NCI-H1105 treated with DMSO at 0.1 percent for 48 hours (cell line): Measurements from ENCODE around the gene PPP1R9B.
A peak's percentile ranks its signal among the peaks of the same experiment; 100 is the strongest.

Source experiments
- DNase-seq: peaks from one replicate; lab custom pipeline; 2025; lab: John Stamatoyannopoulos, UW

Gene PPP1R9B

DNA sequence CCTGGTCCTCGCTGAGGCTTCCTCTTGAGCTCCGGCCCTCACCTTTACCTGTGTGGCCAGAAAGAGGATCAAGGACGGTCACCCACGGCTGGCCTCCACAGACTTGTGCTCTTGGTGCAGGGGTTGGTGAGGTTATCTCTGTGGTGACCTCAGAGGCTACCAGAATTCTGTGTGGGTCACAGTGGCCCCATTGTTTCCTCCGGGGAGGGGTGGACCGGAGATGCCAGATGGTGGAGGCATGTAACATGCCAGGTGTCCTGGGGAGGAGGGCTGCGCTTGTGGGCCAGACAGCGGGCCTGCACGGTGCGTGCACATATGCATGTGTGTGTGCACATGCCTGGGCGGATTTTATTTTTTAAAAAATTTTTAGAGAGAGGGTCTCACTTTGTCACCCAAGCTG, 21.7 kb upstream of the PPP1R9B start:
- no peak for DNase-seq

DNA sequence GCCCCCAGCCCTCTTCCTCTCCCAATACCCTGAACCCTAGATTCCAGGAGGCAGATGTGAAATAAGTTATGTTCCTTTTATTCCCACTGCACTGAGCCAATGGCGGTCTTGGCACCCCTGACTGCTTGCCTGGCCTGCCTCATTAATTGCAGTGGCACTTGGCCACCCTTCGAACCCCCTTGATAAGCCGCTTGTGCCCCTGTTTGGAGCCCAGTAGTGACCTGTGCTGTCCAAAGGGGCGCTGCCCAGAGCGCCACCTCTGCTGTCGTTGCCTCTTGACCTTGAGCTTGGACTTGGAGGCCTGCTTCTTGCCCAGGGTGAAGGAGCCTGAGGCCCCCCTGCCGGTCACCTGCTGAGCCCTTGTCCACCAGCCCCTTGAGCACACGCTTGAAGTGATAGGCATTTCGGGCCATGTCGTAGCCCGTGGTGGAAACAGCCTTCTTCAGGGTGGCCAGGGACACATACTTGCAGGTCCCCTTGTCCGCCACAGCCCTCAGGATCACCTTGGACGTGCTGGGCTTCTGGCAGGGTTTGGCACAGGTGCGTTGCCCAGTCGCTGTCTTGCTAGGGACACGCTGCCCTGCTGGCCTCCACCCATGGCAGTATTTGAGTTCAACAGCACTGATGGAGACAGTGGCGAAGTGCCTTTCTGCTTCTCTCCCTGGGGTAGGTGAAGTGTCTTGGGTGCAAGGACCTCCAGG, 21.0 kb upstream of the PPP1R9B start:
- no peak for DNase-seq

GRCh38 chr17:50170662-50171370, 20.3 kb upstream of the PPP1R9B start:
- DNase-seq: no peak

- DNase-seq: no peak
These were observed 19.5 kb upstream of the PPP1R9B start for GRCh38 chr17:50169881-50170459.

DNA sequence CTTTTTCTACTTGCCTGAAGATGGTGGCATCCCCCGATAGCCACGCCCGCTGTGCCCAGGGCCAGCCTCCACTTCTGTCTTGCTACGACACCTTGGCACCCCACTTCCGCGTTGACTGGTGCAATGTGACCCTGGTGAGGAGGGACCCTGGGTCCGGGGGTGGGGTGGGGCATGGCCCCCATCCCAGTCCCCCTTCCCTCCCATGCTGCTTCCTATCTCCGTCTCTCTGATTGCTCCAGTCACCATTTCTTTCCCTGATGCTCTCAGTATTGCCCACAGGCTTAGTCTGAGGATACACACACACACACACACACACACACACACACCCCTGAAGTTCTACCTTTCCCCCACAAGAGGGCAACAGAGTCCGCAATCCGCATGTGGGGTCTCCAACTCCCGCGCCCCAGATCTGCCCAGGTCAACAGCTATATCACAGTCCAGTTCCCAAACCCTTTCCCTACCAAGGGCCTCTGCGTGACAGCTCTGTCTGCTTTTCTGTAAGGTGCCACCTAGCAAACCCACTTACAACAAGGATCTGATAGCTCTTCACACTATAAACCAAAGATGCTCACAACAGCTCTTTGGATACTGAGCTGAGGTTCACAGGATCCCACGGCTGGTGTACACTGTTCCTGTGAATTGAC, 18.8 kb upstream of the PPP1R9B start:
- DNase-seq: peak; percentile 48

GRCh38 chr17:50168319-50168718, 17.8 kb upstream of the PPP1R9B start:
- DNase-seq: no peak

- no peak for DNase-seq
These were observed 16.9 kb upstream of the PPP1R9B start for GRCh38 chr17:50167371-50167770.

DNA sequence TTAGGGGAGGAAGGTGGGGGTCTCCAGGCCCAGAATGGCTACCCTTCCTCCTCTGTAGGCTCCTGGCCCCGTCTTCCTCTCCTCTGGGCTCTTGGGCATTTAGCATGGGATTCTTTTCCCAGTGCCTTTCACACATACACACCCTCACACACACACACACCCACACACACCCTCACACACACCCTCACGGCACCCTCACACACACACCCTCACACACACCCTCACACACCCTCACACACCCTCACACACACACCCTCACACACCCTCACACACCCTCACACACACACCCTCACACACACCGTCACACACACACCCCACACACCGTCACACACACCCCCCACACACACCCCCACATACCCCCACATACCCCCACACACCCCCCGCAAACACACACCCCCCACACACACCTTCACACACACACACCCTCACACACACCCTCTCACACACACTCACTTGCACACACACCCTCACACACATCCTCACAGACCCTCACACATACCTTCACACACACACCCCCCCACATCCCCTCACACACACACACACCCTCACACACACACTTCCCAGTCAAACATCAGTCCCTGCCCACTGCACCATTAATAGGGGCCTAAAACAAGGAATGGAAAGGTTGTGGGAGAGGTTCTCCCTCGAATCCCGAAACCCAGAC, 16.2 kb upstream of the PPP1R9B start:
- no peak for DNase-seq

DNA sequence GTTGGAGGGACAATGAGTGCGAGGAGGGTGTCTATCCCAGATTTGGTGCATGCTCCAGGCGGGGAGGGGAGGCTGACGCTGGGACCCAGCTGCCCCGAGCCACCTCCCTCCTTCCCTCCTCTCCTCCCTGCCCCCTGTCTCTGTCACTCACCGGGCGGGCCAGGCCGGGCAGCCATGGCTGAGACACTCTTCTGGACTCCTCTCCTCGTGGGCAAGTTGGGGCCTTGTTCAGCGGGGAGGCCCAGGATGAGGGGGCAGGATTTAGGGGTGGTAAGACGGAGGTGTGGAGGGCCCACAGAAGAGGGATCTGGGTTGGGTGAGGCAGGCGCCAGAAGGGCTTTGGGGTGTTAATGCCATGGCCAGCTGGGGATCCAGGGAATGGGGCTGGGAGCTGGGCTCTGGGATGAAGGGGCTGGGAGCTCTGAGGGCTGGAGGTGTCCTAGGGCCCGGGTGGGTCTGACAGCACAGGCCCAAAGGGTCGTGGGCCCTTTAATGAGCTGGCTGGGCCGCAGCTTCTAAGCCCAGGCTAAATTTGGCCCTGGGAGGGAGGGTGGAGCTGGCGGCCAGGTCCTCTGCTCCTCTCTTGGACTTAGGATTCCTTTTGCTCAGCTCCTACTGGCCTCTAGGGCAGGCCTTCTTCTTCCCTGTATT, 15.5 kb upstream of the PPP1R9B start, which contains the start of gene SGCA:
TSS of gene SGCA (plus strand) at position 139 of the 651 bp plus-strand sequence. CDS start at position 175, 36 bp downstream.
- no peak for DNase-seq

- no peak for DNase-seq
These were observed 15.0 kb upstream of the PPP1R9B start for GRCh38 chr17:50165466-50165865.

DNA sequence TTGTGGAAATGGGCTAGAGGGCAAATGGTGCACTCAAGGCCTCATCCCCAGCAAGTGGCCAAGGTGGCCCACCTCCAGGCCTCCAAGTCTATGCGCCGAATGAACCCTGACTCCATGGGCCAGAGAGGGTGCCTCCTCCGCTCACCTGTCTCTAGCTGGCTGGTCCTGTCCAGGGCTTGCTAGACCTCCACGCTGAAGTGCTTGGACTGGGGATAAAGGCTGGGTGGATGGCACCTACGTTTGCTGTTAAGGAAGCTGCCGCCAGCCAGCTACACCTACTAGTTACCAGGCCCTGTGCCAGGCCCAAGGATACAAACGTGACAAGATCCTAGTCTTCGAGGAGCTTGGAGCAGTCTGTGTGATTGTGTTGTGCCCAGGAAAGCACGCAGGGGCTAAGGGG, 14.6 kb upstream of the PPP1R9B start:
- DNase-seq: no peak

GRCh38 chr17:50164697-50164988, 14.2 kb upstream of the PPP1R9B start:
- DNase-seq: no peak

DNA sequence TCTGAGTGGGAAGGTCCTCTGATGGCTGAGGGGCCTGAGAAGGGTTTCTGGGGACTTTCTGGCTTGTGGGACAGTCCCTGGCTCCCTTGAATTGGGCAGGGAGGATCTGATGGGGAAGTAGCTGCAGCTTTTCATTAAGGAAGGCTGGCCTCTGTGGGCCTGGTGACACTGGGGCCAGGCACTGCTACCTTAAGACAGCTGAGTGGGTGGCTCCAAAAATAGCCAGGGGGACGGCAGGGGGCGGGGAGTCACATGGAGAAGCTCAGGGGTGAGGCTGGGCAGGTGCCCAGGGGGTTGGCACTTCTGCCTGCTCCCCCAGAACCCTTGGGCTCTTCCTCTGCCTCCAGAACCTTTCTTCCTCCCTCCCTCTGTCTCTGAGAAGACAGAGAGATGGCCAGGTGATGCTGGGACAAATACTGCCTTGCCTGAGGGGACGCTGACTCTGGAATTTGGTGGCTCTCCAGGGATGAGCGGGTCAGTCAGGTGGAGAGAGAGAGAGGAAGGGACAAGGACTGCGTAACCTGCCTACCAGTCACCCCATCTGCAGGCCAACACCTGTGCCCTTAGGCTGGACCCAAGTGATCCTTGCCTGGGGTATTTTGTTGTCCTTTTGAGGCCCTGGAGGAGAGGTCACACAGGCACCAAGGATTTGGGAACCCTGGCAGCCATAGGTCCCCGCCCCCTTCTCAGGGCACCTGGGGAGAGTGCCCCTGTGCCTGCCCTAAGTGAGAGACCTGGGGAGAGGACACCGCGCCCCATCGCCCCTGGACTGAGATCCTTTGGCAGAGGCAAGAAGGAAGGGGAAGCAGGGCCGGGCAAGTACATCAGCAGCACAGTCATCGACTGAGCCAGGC, 13.6 kb upstream of the PPP1R9B start:
- DNase-seq: no peak

GRCh38 chr17:50162466-50163254, 12.2 kb upstream of the PPP1R9B start:
- DNase-seq: no peak

DNA sequence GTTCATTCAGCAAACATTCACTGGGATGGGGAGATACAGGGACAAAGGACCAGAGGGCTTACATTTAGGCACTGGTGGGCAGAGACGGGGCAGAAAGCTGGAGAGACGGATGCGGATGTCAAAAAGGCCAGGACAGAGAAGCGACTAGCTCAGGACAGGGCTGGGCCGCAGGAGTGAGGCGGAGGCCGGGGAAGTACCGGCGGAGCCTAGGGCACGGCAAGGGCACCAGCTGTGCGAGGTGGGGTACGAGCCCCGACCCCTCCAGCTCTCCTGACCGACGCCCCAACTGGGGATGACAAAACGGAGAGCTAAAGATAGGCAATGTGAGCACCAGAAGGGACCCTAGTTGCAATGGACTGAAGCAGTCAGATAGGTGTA, 11.4 kb upstream of the PPP1R9B start:
- no peak for DNase-seq

DNA sequence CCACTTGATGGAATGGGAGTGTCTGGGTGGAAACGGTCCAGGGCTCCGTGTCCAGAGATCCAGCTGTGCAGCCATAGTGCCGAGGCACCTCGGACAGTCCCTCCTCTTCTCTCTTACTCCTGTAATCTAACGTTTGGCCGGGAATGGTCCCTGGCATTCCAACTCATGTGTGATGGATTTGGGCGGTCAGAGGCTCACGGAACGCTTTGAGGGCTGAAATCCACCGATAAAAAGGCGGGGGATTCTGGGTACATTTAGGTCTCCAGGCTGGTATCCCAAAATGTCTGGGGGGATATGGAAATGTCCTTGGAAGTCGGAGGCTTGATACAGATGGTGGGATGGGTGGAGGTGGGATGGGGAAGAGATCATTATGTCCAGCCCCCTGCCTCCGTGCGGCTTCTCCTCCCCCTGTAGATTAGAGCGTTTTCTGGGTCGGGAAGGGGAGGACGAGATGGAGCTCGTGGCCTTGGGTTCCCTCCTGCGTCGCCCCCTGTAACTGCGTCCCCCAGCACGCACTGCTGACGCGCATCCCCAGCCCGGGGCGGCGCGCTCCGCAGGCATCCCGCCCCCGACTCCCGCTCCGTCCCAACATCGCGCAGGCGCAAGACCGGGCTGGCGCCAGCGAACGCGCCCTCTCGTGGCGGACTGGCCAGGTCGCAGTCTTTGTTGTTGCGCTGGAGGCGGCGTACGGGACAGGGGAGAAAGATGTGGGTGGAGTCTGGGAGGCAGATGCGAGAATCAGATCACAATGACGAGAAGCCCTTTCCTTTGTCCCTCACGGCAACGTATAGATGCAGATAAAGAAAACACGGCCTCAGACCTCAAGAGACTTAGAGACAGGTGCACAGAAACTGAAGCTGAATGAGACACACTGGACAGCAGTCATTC, 10.8 kb upstream of the PPP1R9B start:
- peak; percentile 91 for DNase-seq

DNA sequence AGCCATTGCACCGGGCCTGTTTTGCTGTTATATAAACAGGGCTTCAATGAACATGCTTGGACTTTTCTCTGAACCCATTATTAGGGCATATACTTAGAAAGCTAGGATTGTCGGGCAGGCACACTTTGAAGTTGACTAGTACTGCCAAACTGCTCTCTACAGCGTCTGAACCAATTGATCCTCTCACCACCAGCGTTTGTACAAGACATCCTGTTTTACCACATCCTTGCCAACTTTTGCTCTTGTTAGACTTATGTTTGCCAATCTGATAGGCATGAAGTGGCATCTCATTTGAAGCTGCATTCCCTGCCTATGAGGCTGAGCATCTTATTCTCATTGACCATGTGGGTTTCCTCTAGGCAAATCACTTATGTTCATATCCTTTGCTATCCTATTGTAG, 7.4 kb upstream of the PPP1R9B start:
- no peak for DNase-seq

GRCh38 chr17:50155115-50155819, 4.8 kb upstream of the PPP1R9B start:
- DNase-seq: no peak

DNA sequence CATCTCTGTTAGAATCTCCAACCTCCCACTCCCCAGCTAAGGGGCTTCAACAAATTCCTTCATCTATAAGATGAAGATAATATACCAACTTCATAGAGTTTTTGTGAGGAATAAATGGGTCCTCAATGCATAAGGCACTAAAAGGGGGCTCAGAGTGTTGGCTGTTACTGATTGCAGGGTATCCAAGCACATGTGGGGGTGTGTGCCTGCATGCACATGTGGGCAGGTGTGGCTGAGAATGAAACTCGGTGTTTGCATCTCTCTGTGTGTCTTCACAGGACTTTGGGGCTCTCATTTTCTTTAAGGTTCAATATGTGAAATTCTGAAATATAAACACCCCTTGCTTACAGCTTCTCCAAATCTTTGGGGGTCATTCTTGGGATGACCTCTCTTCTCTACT, 4.1 kb upstream of the PPP1R9B start:
- DNase-seq: no peak
